ENCODE results near the gene KPNB1. TPM values are rescaled to one million over a fixed set of nuclear protein-coding genes. Genes with fewer than 3 reads are reported as not detected.

KPNB1 gene
- total RNA-seq, 3 donors from 2014 or later, result 162 to 269 (median 217) TPM

DNA sequence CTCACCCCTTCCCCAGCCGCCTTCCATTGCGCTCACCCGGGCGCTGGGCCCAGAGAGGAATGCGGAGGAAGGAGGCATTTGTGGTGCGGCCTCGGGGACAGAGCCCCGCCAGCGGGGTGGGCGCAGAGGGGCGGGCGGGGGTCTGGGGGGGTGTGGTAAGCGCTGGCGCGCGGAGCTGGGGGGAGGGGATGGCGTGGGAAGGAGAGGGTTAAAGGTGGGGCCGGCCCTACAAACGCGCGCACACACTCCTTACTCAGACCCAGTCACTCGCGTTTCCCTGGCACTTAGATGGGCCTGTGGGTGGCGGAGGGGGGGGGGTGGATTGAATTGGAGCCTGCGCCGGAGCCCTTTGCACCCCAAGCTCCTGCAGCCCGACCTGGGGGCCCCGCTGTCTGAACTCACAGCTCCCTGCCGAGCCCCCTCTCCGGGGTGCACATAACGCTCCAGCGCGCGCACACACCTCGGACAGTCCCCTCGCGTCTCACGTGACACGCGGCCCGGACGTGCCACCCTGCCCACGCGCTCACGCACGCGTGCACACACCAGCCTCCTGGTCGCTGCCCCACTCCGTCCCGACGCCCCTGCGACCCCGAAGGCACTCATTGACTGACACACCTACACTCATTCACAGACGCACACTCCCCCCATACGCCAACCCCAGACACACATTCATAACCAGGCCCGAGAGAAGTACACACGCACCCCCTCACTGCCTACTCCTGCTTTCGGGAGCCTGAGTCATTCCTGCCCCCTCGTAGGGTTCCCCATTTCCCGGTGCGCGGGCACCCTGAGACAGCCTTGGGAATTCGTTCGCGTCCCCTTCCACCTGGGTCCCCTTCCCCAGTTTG lies 45.1 kb downstream of the KPNB1 start:
- intact Hi-C loops (cut with DNase I, micrococcal nuclease), result no loop called here
- peaks cover 16% of the 10 kb centered on the region for H3K4me1 ChIP-seq (ENCODE audit: low read depth)
- TF ChIP-seq, protein P1, sequence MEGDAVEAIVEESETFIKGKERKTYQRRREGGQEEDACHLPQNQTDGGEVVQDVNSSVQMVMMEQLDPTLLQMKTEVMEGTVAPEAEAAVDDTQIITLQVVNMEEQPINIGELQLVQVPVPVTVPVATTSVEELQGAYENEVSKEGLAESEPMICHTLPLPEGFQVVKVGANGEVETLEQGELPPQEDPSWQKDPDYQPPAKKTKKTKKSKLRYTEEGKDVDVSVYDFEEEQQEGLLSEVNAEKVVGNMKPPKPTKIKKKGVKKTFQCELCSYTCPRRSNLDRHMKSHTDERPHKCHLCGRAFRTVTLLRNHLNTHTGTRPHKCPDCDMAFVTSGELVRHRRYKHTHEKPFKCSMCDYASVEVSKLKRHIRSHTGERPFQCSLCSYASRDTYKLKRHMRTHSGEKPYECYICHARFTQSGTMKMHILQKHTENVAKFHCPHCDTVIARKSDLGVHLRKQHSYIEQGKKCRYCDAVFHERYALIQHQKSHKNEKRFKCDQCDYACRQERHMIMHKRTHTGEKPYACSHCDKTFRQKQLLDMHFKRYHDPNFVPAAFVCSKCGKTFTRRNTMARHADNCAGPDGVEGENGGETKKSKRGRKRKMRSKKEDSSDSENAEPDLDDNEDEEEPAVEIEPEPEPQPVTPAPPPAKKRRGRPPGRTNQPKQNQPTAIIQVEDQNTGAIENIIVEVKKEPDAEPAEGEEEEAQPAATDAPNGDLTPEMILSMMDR (IDR thresholded peaks at IDR 0.05), result no peak
- H3K36me3 ChIP-seq (ENCODE audit: low read depth), result no peaks in the 10 kb centered on the region
- DNase-seq, result peak; percentile 49 to 79 (median 76)
- H3K4me3 ChIP-seq, result peak overlapping the region; percentile 42
- ATAC-seq, result peak; percentile 54
- H3K9me3 ChIP-seq, result no peaks in the 10 kb centered on the region

DNA sequence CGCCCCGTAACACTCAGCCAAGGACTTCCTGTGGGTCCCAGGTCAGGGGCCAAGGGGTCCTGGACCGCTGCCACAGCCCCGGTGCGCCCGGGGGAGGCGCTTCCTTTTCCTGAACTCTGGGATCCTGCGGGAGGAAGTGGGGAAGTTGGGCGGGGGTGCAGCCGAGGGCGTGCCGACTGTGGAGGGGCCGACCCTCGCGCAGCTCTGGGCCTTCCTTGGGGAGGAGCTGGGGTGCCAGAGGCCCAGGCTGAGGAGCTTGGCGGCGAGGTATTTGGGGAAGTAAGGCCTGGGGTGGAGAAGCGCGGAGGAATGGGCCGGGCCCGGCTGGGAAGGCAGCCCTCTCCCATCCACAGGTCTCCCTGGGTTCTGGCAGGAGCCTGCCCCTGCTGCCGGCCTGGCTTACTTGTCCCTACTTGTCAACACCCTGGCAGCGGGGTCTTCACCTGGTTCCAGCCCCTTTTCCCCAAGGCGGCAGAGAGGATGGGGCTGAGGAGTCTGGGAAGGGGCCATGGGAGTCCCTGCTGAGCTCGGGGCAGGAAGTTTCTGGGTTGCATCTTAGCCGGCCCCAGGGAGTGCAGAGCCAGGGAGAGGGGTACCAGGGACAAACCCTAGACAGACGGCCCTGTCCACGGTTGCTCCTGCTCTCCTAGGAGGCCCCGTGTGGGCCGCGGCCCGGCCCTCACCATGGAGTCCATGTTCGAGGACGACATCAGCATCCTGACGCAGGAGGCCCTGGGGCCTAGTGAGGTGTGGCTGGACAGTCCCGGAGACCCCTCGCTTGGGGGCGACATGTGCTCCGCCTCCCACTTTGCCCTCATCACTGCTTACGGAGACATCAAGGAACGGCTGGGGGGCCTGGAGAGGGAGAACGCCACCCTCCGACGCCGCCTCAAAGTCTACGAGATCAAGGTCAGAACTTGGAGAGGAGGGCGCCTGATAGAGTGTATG lies 46.0 kb downstream of the KPNB1 start:
- no peaks in the 10 kb centered on the region for H3K36me3 ChIP-seq (ENCODE audit: low read depth)
- intact Hi-C loops (cut with DNase I, micrococcal nuclease), result no loop called here

DNA sequence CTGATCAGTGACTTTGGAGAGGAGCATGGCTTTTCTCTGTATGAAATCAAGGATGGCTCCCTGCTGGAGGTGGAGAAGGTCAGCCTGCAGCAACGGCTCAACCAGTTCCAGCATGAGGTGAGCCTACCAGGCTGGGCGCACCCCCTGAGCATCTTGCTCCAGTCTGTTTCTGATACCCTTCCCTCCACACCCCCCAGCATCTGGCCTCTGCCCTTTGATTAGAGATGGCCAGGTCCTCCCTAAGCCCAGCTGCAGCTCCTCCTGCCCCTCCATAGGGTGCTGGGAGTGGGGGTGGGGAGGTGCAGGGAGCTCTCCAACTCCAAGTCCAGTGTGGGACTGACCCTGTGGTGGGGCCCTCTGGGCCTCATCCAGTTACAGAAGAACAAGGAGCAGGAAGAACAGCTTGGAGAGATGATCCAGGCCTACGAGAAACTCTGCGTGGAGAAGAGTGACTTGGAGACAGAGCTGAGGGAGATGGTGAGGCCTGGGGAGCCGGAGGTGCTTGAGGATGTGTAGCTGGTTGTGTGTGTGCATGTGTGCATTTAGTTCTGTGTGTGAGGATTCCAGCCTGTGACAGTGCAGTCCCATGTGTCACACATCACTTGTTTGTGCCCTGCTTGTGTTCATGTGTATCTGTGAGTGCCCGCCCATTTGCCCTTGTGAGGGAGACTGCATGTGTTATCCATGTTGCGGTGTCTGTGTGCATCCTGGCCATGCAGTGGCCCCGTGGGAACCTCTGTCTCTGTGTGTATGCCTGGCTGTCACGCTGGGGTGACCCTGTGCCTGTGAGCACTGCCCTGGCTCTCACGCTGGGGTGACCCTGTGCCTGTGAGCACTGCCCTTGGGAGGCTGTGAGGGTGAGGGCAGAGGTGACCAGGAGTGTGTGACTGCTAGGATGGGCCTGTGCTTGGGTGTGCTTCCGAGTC lies 47.3 kb downstream of the KPNB1 start:
- Histone ChIP-seq H3K4me3 (no peak overlapping the region), H3K9me3 (no peaks in the 10 kb centered on the region), H3K4me1 (ENCODE audit: low read depth) (peaks cover 16% of the 10 kb centered on the region), H3K36me3 (ENCODE audit: low read depth) (no peaks in the 10 kb centered on the region)
- intact Hi-C loops (cut with DNase I, micrococcal nuclease), result no loop called here
- DNase-seq, result peak in 2 of 3 donors; percentile 21 to 49
- ATAC-seq, result no peak
- TF ChIP-seq, protein P1 (IDR thresholded peaks at IDR 0.05), result no peak

More for the DNA sequence above, 46.0 kb downstream of the KPNB1 start:
- DNase-seq (peak in 2 of 3 donors; percentile 38 to 64), ATAC-seq (peak; percentile 10)
- no peak overlapping the region for H3K4me3 ChIP-seq
- H3K9me3 ChIP-seq, result no peaks in the 10 kb centered on the region
- peaks cover 16% of the 10 kb centered on the region for H3K4me1 ChIP-seq (ENCODE audit: low read depth)
- TF ChIP-seq, protein P1 (IDR thresholded peaks at IDR 0.05), result no peak

DNA sequence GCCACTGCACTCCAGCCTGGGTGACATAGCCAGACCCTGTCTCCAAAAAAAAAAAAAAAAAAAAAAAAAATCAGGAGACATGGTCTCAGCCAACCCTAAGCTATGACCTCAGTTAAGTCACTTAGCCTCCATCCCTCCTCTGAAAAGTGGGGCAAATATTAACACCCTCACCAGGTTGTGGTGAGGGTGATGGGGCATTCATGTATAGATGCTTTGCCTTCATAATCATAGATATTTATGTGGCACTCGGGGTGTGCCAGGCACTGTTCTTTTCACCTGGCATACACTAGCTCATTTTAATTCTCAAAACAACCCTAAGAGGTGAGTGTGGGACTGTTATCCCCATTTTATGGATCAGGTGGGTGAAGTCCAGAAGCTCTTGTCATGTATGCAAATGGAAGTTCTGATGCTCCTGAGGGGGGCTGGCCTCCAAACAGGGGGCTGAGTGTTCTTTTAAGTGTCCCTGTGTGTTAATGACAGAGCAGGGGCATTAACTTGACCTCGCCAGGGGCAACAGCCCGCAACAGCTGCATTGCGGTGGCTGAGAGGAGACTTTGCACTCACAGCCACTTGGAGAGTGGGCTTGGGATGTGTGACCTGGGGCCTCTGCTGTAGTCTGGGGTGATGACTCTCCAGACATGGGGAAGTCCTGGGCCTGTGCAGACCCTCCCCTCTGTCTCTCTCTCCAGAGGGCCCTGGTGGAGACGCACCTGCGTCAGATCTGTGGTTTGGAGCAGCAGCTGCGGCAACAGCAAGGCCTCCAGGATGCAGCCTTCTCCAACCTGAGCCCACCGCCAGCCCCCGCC lies 48.4 kb downstream of the KPNB1 start:
- ATAC-seq (no peak), DNase-seq (peak in 1 of 3 donors; percentile 43)
- Histone ChIP-seq H3K36me3 (ENCODE audit: low read depth) (no peaks in the 10 kb centered on the region), H3K4me1 (ENCODE audit: low read depth) (peaks cover 10% of the 10 kb centered on the region), H3K9me3 (no peaks in the 10 kb centered on the region), H3K4me3 (no peak overlapping the region)
- TF ChIP-seq, protein P1 (IDR thresholded peaks at IDR 0.05), result no peak
- intact Hi-C loops (cut with DNase I, micrococcal nuclease), result no loop called here

Measured in mucosa of descending colon (tissue), 3 donors.